ENCODE data around the gene PRPF8. TPM values are rescaled to one million over a fixed set of nuclear protein-coding genes. Genes with fewer than 3 reads are reported as not detected.

The PRPF8 gene
- total and polyA plus RNA-seq, 2 of the 13 experiments (the other 11 are each of a cell fraction or from before 2014, with no cell fraction given) = 112 to 179 TPM

DNA sequence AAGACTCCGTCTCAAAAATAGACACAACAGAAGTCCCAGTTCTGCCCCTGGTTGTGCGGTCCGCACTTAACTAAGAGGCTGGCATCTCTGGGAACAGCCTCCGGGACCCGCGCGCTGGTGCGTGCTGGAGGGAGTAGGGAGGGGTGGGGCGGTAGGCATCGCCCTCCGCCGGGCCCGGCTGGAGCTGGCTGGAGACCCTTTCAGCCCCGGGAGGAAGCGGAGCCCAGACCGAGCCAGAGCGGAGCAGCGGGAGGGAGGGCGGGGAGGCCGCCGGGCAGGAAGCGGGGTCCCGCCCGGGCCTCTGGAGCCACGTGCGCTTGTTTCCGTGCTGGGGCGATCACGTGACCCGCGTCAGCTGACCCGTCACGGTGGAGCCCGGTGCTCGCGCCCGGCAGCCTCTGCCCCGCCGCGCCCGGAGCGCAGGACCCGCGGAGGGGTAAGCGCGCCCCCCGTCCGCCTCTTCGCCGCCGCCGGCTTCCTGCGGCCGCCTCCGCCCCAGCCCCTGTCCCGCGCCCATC is 39.7 kb upstream of the PRPF8 start, which contains the start of gene WDR81 (continued):
- no peak; the same call in 1 of the 2 replicates for TF ChIP-seq PAX8 (CRISPR knock-in tag; IDR thresholded peaks at IDR 0.05; ENCODE audit: borderline replicate concordance)
- TF ChIP-seq ZNF605 (CRISPR knock-in tag; IDR thresholded peaks at IDR 0.05) = no peak
- TF ChIP-seq, protein P1, sequence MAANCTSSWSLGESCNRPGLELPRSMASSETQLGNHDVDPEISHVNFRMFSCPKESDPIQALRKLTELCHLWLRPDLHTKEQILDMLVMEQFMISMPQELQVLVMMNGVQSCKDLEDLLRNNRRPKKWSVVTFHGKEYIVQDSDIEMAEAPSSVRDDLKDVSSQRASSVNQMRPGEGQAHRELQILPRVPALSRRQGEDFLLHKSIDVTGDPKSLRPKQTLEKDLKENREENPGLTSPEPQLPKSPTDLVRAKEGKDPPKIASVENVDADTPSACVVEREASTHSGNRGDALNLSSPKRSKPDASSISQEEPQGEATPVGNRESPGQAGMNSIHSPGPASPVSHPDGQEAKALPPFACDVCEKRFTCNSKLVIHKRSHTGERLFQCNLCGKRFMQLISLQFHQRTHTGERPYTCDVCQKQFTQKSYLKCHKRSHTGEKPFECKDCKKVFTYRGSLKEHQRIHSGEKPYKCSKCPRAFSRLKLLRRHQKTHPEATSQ (CRISPR knock-in tag; IDR thresholded peaks at IDR 0.05; ENCODE audit: borderline replicate concordance) = no peak
- TF ChIP-seq IKZF1 (IDR thresholded peaks at IDR 0.05) = no peak
- TF ChIP-seq, protein P2, sequence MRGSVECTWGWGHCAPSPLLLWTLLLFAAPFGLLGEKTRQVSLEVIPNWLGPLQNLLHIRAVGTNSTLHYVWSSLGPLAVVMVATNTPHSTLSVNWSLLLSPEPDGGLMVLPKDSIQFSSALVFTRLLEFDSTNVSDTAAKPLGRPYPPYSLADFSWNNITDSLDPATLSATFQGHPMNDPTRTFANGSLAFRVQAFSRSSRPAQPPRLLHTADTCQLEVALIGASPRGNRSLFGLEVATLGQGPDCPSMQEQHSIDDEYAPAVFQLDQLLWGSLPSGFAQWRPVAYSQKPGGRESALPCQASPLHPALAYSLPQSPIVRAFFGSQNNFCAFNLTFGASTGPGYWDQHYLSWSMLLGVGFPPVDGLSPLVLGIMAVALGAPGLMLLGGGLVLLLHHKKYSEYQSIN (CRISPR knock-in tag; IDR thresholded peaks at IDR 0.05; ENCODE audit: borderline replicate concordance) = no peak
- no peak for TF ChIP-seq ZNF772 (CRISPR knock-in tag; IDR thresholded peaks at IDR 0.05)
- TF ChIP-seq ZKSCAN1 (IDR thresholded peaks at IDR 0.05; ENCODE audit: low read length) = no peak
- 0 out of 2 replicates have a peak, but pooled peaks have one; percentile 18 for TF ChIP-seq ZBTB44 (CRISPR knock-in tag; IDR thresholded peaks at IDR 0.05)
- TF ChIP-seq TEAD3 (CRISPR knock-in tag; optimal IDR thresholded peaks at IDR 0.05; ENCODE audit: borderline replicate concordance) = no peak
- no peak for TF ChIP-seq ZNF672 (CRISPR knock-in tag; IDR thresholded peaks at IDR 0.05)
- TF ChIP-seq, protein P3, sequence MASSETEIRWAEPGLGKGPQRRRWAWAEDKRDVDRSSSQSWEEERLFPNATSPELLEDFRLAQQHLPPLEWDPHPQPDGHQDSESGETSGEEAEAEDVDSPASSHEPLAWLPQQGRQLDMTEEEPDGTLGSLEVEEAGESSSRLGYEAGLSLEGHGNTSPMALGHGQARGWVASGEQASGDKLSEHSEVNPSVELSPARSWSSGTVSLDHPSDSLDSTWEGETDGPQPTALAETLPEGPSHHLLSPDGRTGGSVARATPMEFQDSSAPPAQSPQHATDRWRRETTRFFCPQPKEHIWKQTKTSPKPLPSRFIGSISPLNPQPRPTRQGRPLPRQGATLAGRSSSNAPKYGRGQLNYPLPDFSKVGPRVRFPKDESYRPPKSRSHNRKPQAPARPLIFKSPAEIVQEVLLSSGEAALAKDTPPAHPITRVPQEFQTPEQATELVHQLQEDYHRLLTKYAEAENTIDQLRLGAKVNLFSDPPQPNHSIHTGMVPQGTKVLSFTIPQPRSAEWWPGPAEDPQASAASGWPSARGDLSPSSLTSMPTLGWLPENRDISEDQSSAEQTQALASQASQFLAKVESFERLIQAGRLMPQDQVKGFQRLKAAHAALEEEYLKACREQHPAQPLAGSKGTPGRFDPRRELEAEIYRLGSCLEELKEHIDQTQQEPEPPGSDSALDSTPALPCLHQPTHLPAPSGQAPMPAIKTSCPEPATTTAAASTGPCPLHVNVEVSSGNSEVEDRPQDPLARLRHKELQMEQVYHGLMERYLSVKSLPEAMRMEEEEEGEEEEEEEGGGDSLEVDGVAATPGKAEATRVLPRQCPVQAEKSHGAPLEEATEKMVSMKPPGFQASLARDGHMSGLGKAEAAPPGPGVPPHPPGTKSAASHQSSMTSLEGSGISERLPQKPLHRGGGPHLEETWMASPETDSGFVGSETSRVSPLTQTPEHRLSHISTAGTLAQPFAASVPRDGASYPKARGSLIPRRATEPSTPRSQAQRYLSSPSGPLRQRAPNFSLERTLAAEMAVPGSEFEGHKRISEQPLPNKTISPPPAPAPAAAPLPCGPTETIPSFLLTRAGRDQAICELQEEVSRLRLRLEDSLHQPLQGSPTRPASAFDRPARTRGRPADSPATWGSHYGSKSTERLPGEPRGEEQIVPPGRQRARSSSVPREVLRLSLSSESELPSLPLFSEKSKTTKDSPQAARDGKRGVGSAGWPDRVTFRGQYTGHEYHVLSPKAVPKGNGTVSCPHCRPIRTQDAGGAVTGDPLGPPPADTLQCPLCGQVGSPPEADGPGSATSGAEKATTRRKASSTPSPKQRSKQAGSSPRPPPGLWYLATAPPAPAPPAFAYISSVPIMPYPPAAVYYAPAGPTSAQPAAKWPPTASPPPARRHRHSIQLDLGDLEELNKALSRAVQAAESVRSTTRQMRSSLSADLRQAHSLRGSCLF (CRISPR knock-in tag; IDR thresholded peaks at IDR 0.05; ENCODE audit: borderline replicate concordance) = 0 out of 2 replicates have a peak, but pooled peaks have one; percentile 32
- peak; percentile 87 for TF ChIP-seq PHF20 (CRISPR knock-in tag; IDR thresholded peaks at IDR 0.05)
- peak; percentile 64 for TF ChIP-seq YY1 (IDR thresholded peaks at IDR 0.05; ENCODE audit: insufficient read depth, insufficient replicate concordance, low read depth, low read length)
- peak; percentile 86 for TF ChIP-seq HDAC1 (CRISPR knock-in tag; IDR thresholded peaks at IDR 0.05)
- no peak for TF ChIP-seq ZNF33B (CRISPR knock-in tag; IDR thresholded peaks at IDR 0.05)
- TF ChIP-seq PREB (CRISPR knock-in tag; IDR thresholded peaks at IDR 0.05) = no peak
- no peak for TF ChIP-seq ZNF556 (CRISPR knock-in tag; IDR thresholded peaks at IDR 0.05; ENCODE audit: borderline replicate concordance)
- TF ChIP-seq TAF1 (CRISPR knock-in tag; IDR thresholded peaks at IDR 0.05) = peak; percentile 21; the same call in 1 of the 2 replicates
- TF ChIP-seq ARNT2 (CRISPR knock-in tag; IDR thresholded peaks at IDR 0.05; ENCODE audit: low read depth) = peak; percentile 79
